ENCODE results near the gene FETUB.

- TF ChIP-seq ZNF518A (tag by site-specific recombination; conservative IDR thresholded peaks at IDR 0.05; ENCODE audit: low read depth) (no peak), CTCF (tag by site-specific recombination; IDR thresholded peaks at IDR 0.05) (no peak), ZNF549 (tag by site-specific recombination; IDR thresholded peaks at IDR 0.05) (no peak), ZNF18 (tag by site-specific recombination; IDR thresholded peaks at IDR 0.05) (no peak), KLF8 (tag by site-specific recombination; IDR thresholded peaks at IDR 0.05) (no peak), ZNF398 (tag by site-specific recombination; IDR thresholded peaks at IDR 0.05) (no peak), ZNF274 (IDR thresholded peaks at IDR 0.05; ENCODE audit: low read length) (no peak), ZNF274 (tag by site-specific recombination; IDR thresholded peaks at IDR 0.05; ENCODE audit: borderline replicate concordance) (no peak), ATF2 (tag by site-specific recombination; IDR thresholded peaks at IDR 0.05; ENCODE audit: low read depth) (no peak), ZNF670 (tag by site-specific recombination; IDR thresholded peaks at IDR 0.05; ENCODE audit: low read depth) (no peak), ZBTB11 (tag by site-specific recombination; conservative IDR thresholded peaks at IDR 0.05; ENCODE audit: low read depth) (no peak)
These were observed 41.4 kb upstream of the FETUB start for GRCh38 chr3:186598794-186599141.
